IMR-90 (cell line): ENCODE measurements around the gene KRTAP10-6. TPM values are rescaled to one million over a fixed set of nuclear protein-coding genes. Genes with fewer than 3 reads are reported as not detected.

Source experiments
- ATAC-seq: fragments of 200-7000 bp; cut with Tn5 transposase; 2 replicates; pipeline ENCODE4 v1.9.1; 2020; ENCODE audit warnings: low read depth, mild to moderate bottlenecking, moderate library complexity
- BruUV-seq: library from RNA; stranded (reverse); fragments of 400-500 nt; replicated peaks from 2 replicates; lab custom pipeline; 2021; lab: Mats Ljungman, UMichigan
- CTCF ChIA-PET: fragments of 300-600 bp; formaldehyde crosslinking; extraction: SDS; loops from one replicate; lab custom pipeline; 2021; ENCODE audit warnings: antibody characterized with exemption; lab: Yijun Ruan, JAX
- POLR2A ChIA-PET: fragments of 300-600 bp; sonication (Branson Sonifier 250); formaldehyde crosslinking; loops from one replicate; lab custom pipeline; 2022; ENCODE audit warnings: antibody characterized with exemption; ENCODE audit not compliant: unreplicated experiment; lab: Charles Lee
- DNase-seq: peaks from one replicate; pipeline ENCODE4 v3.0.0; 2013
- H2AFZ ChIP-seq: replicated peaks from 2 replicates; pipeline ENCODE3; 2013; ENCODE audit warnings: low read length, mild to moderate bottlenecking; ENCODE audit not compliant: poor library complexity
- H2AK5ac ChIP-seq: 2 replicates; pipeline ENCODE4 v1.6.1; 2013; ENCODE audit warnings: low read depth, low read length, inconsistent platforms
- H2AK9ac ChIP-seq: replicated peaks from 2 replicates; pipeline ENCODE3; 2013; ENCODE audit warnings: mild to moderate bottlenecking, low read depth, low read length, moderate library complexity; ENCODE audit not compliant: poor library complexity
- H2BK120ac ChIP-seq: 2 replicates; pipeline ENCODE4 v1.6.1; 2013; ENCODE audit warnings: low read depth, low read length, inconsistent platforms
- H2BK15ac ChIP-seq: 3 replicates; pipeline ENCODE4 v1.6.1; 2013; ENCODE audit warnings: low read depth, low read length, inconsistent platforms
- H2BK20ac ChIP-seq: 2 replicates; pipeline ENCODE4 v1.6.1; 2013; ENCODE audit warnings: low read depth, mild to moderate bottlenecking, inconsistent platforms, low read length, moderate library complexity
- H2BK5ac ChIP-seq: 2 replicates; pipeline ENCODE4 v1.6.1; 2013; ENCODE audit warnings: mild to moderate bottlenecking, low read depth, low read length, inconsistent platforms; ENCODE audit not compliant: poor library complexity, severe bottlenecking
- H3K14ac ChIP-seq: replicated peaks from 2 replicates; pipeline ENCODE4 v1.6.1; 2013; ENCODE audit warnings: low read depth, low read length, inconsistent platforms
- H3K18ac ChIP-seq: 2 replicates; pipeline ENCODE4 v1.6.1; 2013; ENCODE audit warnings: low read depth, low read length, control low read depth
- H3K23ac ChIP-seq: 2 replicates; pipeline ENCODE4 v1.6.1; 2013; ENCODE audit warnings: low read depth, low read length, inconsistent platforms
- H3K27ac ChIP-seq: 2 replicates; pipeline ENCODE4 v1.5.1; 2013; ENCODE audit warnings: mild to moderate bottlenecking, control low read depth, low read length; ENCODE audit not compliant: insufficient read depth
- H3K27me3 ChIP-seq: 2 replicates; pipeline ENCODE4 v1.6.1; 2013; ENCODE audit warnings: low read length; ENCODE audit not compliant: control insufficient read depth, insufficient read depth
- H3K36me3 ChIP-seq: 2 replicates; pipeline ENCODE4 v1.6.1; 2013; ENCODE audit warnings: low read length, mixed read lengths; ENCODE audit not compliant: control insufficient read depth, insufficient read depth
- H3K4ac ChIP-seq: 2 replicates; pipeline ENCODE4 v1.6.1; 2013; ENCODE audit warnings: low read depth, low read length, inconsistent platforms
- H3K4me1 ChIP-seq: 2 replicates; pipeline ENCODE4 v1.6.1; 2013; ENCODE audit warnings: low read length, mixed read lengths; ENCODE audit not compliant: control insufficient read depth, insufficient read depth
- H3K4me2 ChIP-seq: 2 replicates; pipeline ENCODE4 v1.6.1; 2013; ENCODE audit warnings: low read depth, mild to moderate bottlenecking, control low read depth, low read length, moderate library complexity
- H3K4me3 ChIP-seq: 2 replicates; pipeline ENCODE4 v1.5.1; 2013; ENCODE audit warnings: low read depth, mild to moderate bottlenecking, control low read depth, low read length, moderate library complexity; ENCODE audit not compliant: insufficient read depth
- H3K56ac ChIP-seq: 2 replicates; pipeline ENCODE4 v1.6.1; 2013; ENCODE audit warnings: low read length, inconsistent platforms; ENCODE audit not compliant: insufficient read depth; ENCODE audit errors: extremely low read depth
- H3K79me1 ChIP-seq, 2 experiments: 2 replicates each; pipeline ENCODE4 v1.6.1; 2013; ENCODE audit warnings: low read length in 2 of 2, inconsistent platforms in 1 of 2, low read depth in 1 of 2
- H3K9ac ChIP-seq: 2 replicates; pipeline ENCODE4 v1.6.1; 2013; ENCODE audit warnings: low read depth, low read length, control low read depth
- H3K9me1 ChIP-seq: 2 replicates; pipeline ENCODE4 v1.6.1; 2013; ENCODE audit warnings: low read length, inconsistent platforms; ENCODE audit not compliant: insufficient read depth
- H3K9me3 ChIP-seq: 2 replicates; pipeline ENCODE4 v1.6.1; 2013; ENCODE audit warnings: low read length; ENCODE audit not compliant: control insufficient read depth, insufficient read depth
- H4K20me1 ChIP-seq: 2 replicates; pipeline ENCODE4 v1.6.1; 2013; ENCODE audit warnings: low read length, inconsistent platforms; ENCODE audit not compliant: insufficient read depth
- H4K5ac ChIP-seq: 2 replicates; pipeline ENCODE4 v1.6.1; 2013; ENCODE audit warnings: mild to moderate bottlenecking, low read depth, low read length, control low read depth
- H4K8ac ChIP-seq, 2 experiments: 2 replicates each; pipeline ENCODE4 v1.6.1; 2013; ENCODE audit warnings: low read depth in 2 of 2, low read length in 2 of 2, control low read depth in 1 of 2, inconsistent platforms in 1 of 2
- H4K91ac ChIP-seq: 2 replicates; pipeline ENCODE4 v1.6.1; 2013; ENCODE audit warnings: low read depth, low read length, inconsistent platforms; ENCODE audit not compliant: insufficient read depth
- CEBPB ChIP-seq: IDR thresholded peaks from 2 replicates; pipeline ENCODE4 v1.6.1; 2012; ENCODE audit warnings: low read depth, low read length, improper control_type of control experiment
- CTCF ChIP-seq: conservative IDR thresholded peaks from 2 replicates; pipeline ENCODE4 v1.5.1; 2012; ENCODE audit warnings: mild to moderate bottlenecking, low read depth, low read length, improper control_type of control experiment
- NFE2L2 ChIP-seq: fragments of 150-350 bp; IDR thresholded peaks from 2 replicates; pipeline ENCODE4 v1.6.1; 2016; ENCODE audit warnings: low read depth, mild to moderate bottlenecking, low read length
- WGBS, 2 experiments: methylation state at CpG; one replicate each; pipeline versions ENCODE4 v1.1.5 to v1.1.7; 2013; ENCODE audit warnings: missing lambda C conversion rate in 2 of 2; ENCODE audit not compliant: insufficient read length in 1 of 2; ENCODE audit errors: extremely low coverage in 2 of 2; 5-methylcytosine and 5-hydroxymethylcytosine counted together
- dilution Hi-C: fragments of 300-500 bp; cut with HindIII; formaldehyde crosslinking; loops from one replicate; pipeline ENCODE4 v1.14.3; 2018; ENCODE audit warnings: low sequenced_read_pairs; ENCODE audit not compliant: unreplicated experiment
- in situ Hi-C: fragments of 300-500 bp; cut with MboI; formaldehyde crosslinking; loops from 3 replicates; pipeline ENCODE4 v1.14.3; 2019; ENCODE audit warnings: low sequenced_read_pairs, inconsistent platforms, mixed read lengths
- intact Hi-C: fragments of 100-400 bp; cut with micrococcal nuclease; formaldehyde crosslinking; loops from 2 replicates; pipeline ENCODE4 v1.10.0; 2022
- polyA plus RNA-seq, 3 experiments: library from polyadenylated mRNA; depleted of rRNA; stranded (reverse); fragments of >200 nt; gene quantifications; 2 replicates each; pipeline ENCODE4 v1.2.3, GENCODE V29; 2012; ENCODE audit warnings: low replicate concordance in 1 of 3
- total RNA-seq: library from RNA; depleted of rRNA; stranded (reverse); fragments of >200 nt; gene quantifications from 2 replicates; pipeline ENCODE4 v1.2.3, GENCODE V29; 2012

KRTAP10-6 gene
- total and polyA plus RNA-seq, 2 of the 4 experiments (the other 2 are of a cell fraction) = not detected

GRCh38 chr21:44595524-44595923 is 3.2 kb upstream of the KRTAP10-6 start:
- ChIA-PET CTCF (no interaction called here), POLR2A (no interaction called here)
- no peak overlapping the region for H4K8ac ChIP-seq
- in situ Hi-C loops = no loop called here
- H3K9me1 ChIP-seq = no peaks in the 10 kb centered on the region
- H3K23ac ChIP-seq = no peak overlapping the region
- H3K14ac ChIP-seq = no peak overlapping the region
- H3K4me3 ChIP-seq = no peak overlapping the region
- no peak overlapping the region for H4K91ac ChIP-seq
- no peaks in the 10 kb centered on the region for H3K4me1 ChIP-seq
- H3K18ac ChIP-seq = no peak overlapping the region
- DNase-seq = no peak
- no peak overlapping the region for H2AFZ ChIP-seq
- no peaks in the 10 kb centered on the region for H3K36me3 ChIP-seq
- no peak overlapping the region for H2BK20ac ChIP-seq
- BruUV-seq = no TSS peak
- H2AK5ac ChIP-seq = no peak overlapping the region
- H3K4me2 ChIP-seq = no peak overlapping the region
- H3K79me1 ChIP-seq = no peaks in the 10 kb centered on the region
- no peak overlapping the region for H3K4ac ChIP-seq
- no peak overlapping the region for H4K5ac ChIP-seq
- intact Hi-C loops = no loop called here
- no peak overlapping the region for H2AK9ac ChIP-seq
- H3K56ac ChIP-seq = no peak overlapping the region
- no peaks in the 10 kb centered on the region for H4K20me1 ChIP-seq
- dilution Hi-C loops = no loop called here
- TF ChIP-seq CTCF (no peak), NFE2L2 (no peak), CEBPB (no peak)
- ATAC-seq = no peak
- no peak overlapping the region for H3K9ac ChIP-seq
- peaks cover 4% of the 10 kb centered on the region; the same call in 1 of the 2 replicates for H3K27me3 ChIP-seq
- no CpG with 5 or more reads among the region's 6 CpGs for WGBS, 2 experiments
- H3K9me3 ChIP-seq = no peaks in the 10 kb centered on the region
- H2BK120ac ChIP-seq = no peak overlapping the region
- H2BK15ac ChIP-seq = no peak overlapping the region
- no peak overlapping the region for H2BK5ac ChIP-seq
- no peak overlapping the region for H3K27ac ChIP-seq
